Measurements from ENCODE around the gene PLPPR5.

Gene PLPPR5

DNA sequence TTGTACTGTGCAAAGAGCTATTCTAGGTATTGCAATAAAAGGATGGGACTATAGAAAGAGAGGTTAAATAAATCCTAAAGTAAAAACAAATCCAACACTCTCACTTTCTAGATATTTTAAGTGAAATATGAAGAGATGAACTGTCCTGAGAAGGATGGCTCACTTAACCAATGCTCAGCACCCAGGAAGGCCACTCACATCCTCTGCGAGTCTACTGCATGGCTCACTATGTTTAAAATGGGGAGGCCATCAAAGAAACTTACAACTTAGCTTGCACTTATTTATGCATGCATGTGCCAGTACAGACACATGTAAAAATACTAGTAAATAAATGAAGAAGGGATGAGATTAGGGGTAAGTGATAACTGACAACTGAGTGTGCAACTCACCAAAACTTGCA lies 37.5 kb downstream of the PLPPR5 start:
- DNase-seq: no peak

DNA sequence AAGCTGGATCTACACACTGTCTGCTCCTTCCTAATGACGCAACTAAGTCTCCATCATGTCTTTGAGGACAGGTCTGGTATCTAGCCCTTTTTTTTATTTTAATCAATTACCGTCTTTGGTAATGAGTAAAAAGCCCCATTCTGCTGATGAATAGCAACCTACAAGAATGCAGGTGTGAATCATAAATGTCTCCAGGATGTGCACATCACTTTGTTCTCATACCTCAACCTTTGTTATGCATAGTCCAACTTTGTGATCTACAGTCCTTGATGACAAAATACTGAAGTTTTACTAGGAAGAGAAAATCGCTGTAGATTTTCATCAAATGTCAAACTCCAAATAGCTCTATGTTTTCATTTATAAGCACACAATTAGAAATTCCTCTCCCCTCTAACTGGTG lies 39.3 kb downstream of the PLPPR5 start:
- DNase-seq: no peak

DNA sequence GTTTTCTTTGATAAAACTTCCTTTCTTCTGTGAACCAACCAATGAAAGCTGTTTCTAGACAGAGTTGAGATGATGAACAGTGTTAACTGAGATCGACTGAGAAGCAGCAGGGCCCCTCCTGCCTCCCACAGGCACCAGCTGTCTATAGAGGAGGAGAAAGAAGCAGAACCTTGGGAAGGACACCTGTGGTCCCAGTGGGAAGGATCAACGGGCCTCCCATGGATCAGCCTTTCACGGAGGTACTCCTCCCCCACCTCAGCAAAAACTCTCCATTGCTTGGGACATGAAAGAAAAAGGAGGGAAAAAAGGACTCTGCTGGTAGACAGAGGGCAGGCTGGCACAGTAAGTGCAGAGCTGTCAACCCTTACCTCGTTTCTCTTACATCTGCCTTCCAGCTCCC lies 40.5 kb downstream of the PLPPR5 start:
- no peak for DNase-seq

DNA sequence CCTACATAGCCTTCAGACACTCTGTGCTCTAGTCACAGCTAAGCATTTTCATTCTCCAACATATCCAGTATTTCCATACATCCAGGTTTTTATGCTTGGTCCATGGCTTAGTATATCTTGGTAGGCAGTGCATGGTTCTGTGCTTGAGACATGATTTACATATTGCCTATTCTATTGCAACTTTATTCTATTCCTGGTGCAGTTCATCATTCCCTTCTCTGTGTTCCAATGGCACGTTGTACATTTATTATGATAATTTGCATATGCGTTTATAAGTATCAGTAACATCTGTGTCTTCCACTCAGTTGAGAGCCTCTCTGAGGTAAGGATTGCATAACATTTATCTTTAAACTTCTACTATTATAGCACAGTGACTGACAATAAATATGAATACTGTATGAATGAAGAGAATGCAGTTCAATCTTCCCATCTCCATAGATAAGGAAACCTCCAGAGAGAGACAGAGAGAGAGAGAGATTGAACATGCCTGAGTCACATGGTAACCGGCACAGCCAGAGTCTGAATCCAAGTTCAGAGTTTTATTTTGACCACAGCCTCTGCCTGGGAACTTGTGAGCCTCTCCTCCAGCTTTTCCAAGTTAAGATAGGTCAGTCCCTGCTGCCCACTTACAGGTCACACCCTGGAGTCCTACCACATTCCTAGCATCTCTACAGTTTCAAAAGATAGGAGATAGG lies 41.5 kb downstream of the PLPPR5 start:
- DNase-seq: no peak

DNA sequence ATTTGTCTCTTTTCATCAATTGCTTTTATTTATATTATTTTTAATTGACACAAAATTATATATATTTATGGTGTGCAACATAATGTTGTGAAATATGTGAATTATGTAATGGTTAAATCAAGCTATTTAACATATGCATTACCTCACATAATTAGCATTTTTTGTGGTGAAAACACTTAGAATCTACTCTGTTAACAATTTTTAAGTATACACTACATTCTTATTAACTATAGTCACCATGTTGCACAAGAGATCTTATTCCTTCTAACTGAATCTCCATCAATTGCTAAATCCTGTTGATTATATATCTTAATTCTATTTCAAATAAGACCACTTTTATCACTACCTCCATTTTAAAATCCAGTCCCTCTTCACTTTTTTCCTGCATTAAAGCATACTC lies 42.5 kb downstream of the PLPPR5 start:
- no peak for DNase-seq

DNA sequence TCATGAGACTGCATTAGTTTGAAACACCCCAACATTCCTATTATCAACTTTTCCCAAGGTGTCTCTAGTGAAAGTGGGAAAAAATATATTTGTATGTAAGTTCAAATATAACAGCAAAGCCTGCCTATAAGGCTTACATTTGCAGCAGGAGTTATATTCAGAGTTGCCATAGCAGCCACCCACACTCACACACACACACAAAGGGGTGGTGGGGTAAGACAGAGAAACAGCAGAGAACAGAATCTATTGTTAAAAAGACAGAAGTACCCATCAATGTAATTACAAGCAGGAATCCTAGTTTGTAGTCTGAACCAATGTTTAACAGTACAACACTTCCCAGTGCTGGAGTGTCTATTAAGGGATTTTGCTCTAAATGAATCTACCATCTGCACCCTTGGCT lies 55.0 kb downstream of the PLPPR5 start:
- no peak for DNase-seq

DNA sequence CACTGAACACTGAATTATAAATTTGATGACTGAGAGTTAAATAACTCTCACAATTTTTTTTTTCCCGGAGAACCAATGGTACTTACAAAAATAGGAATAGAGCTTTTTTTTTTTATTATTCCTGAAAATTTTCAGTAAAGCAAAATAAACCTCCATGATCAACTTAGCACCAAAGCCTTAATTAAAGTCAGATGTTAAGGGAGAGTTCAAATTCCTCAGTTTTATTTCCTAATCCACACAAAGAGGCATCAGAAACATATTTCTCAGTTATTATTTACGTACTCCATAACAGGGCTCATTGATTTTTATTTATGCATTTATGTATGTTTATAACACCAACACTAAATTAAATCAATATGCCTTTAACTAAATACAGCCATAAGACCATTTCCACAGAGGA lies 55.5 kb downstream of the PLPPR5 start:
- DNase-seq: no peak

DNA sequence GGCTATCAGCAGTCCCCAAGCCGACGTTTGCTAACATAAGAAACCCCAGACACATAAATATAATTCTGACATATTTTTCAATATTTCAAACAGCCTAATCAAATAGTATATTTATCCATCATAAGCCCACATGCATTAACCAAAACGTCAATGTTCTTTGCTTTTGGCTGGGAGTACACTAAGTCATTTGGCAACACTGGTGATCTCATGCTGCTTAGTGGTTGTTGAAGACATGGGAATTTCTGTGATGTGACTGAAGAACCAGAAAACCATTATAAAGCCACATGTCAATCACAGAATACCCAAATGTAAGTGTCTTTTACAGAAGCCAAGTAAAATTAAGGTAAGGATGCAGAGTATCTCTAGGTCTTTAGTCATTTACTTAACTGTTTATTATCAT lies 57.6 kb downstream of the PLPPR5 start:
- DNase-seq: no peak

DNA sequence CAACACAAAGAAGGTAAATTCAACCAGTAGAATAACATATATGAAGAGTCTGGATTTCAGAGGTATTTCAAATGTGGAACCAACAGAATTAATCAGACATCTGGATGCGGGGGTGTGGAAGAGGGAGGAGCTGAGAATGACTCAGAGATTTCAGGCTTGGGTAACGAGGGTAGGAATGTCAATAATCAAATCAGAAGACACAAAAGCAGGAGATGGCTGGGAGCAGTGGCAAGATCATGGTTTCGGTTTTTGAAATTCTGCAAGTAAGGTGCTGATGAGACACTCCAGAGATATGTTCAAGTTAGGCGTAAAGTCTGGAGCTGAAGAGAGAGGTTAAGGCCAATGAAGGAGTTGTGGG lies 64.0 kb downstream of the PLPPR5 start:
- DNase-seq: no peak

DNA sequence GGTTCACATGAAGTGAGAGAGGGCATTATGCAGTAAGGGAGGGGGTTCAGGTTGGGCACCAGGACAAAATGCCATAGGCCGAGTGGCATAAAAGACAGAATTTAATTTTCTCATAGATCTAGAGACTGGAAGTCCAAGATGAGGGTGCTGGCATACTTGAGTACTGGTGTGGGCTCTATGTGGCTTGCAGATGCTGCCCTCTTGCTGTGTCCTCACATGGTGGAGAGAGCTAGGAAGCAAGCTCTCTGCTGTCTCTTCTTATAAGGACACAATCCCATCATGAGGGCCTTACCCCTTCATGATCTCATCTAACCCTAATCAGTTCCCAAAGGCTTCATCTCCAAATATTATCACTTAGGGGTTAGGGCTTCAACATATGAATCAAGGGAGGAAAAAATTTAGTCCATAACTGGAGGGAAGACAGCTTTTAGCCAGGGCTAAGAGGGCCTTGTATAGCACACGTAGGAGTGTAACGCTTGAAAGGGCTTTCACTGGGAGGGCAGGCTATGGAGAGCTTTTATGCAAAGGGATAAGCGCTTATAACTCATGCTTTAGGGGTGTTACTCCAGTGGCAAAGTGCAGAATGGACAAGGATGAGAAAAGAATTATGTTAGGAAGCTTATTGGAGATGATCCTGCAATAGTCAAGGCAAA lies 64.5 kb downstream of the PLPPR5 start:
- DNase-seq: peak; percentile 11

DNA sequence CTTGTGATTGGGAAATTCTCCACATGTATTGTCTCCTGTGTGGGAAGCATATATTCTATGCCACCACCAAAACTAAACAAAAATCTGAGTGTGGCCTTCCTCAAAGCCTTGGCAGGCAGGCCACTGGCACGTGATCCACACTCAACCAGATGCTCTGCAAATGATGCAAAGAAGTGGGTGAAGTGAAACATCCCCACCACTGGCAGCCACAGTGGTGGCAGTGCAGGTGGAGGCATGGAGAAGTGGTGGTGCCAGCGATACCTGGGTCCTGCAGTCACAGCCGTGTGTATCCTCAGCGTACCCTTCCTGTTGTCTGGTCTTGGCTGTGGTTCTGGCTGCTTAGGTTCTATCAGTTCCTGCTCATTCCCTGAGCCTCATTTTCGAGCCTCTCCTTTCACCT lies 65.2 kb downstream of the PLPPR5 start:
- no peak for DNase-seq

DNA sequence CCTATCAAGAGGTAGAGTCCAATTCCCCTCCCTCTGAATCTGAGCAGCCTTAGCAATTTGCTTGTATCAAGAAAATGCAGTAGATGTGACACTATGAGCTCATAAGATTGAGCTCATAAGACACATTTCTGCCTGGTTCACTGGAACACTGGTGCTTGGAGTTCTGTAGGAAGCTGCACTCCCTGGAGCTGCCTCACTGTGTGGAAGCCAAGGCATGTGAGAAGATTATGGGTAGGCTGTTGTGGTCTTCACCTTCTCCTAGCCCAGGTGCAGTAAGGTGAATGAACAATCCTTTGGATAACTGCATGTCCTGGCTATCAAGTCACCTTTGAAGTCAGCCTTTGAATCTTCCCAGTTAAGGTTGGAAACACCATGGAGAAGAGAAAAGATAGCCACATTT lies 67.3 kb downstream of the PLPPR5 start:
- DNase-seq: no peak

DNA sequence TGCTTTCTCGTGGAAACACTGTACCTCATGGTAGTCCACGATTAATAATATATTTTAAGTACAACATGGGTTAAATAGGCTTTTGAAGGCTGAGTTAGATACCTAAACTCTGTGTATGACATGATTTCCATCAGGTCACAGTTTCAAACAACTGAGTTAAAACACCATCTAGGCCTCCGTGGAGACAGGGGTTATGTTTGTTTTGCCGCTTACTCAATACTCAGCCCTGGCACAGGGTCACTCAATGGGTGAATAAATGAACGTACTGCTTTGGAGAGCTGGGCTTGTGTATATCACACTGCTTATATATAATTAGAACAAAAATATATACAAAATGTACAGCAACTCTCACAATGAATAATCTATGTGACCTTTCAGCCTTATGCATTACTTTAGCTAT lies 72.5 kb downstream of the PLPPR5 start:
- DNase-seq: no peak

DNA sequence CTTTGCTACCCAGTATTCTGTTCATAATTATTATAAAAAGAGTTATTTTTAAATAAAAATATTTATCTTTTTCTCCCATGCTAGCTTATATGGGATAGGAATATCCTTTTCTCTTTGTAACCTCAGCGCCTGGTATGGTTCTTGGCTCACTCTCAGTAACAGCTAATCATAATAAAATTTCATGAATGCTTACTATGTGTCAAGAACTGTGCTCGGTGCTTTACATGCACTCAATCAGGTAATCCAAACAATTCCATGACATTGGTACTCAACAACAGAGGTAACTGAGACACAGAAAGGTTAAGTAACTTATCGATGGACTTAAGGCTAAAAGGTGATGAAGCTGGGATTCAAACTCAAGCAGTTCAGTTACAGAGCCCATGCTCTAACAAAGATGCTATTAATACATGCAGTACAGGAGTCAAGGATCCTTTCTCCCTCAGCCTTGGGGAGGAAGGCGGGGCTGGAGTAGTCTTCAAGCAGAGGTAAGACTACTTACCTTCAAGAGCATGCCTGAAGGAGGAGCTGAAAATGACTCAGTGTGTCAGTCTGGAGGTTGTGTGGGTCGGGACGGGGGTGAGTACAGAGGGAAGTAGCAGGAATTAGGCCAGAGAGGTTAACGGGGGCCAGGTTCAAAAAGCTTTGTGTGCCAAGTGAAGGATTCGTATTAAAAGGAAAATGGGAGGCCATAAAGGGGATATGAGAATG lies 73.4 kb downstream of the PLPPR5 start:
- no peak for DNase-seq

DNA sequence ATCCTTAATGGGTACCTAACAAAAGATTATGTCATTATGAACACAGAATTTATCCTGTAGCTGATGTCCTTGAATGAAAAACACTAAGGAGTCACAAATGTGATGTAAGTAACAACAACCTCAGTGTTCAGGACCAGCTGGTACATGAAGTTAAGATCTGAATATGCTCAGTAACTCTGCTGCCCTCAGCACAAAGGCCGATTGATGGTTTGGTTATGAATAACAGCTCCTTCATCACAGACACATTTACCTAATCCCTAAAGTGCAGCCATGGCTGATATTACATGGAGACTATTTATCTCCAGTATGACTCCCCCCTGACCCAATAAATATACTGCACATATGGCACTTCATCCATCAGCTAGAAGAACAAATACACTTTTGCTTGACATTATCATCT lies 75.2 kb downstream of the PLPPR5 start:
- DNase-seq: no peak

DNA sequence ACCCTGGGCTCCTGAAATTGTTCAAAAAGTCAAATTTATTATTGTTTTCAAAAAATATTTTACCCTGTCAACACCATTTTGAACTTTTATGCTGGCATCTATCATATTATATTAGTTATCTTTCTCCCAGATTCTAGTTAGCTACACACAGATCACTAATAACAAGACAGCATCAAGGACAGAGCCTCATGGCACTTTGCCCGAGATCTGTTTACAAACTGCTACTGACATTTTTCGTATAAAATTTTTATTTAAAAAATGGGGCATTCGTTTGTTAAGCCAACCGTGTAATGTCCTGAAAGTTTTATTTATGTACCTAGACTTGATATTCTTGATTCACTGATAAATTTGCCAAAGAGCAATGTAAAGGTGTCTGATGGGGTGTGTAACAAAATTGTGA lies 78.1 kb downstream of the PLPPR5 start:
- no peak for DNase-seq

DNA sequence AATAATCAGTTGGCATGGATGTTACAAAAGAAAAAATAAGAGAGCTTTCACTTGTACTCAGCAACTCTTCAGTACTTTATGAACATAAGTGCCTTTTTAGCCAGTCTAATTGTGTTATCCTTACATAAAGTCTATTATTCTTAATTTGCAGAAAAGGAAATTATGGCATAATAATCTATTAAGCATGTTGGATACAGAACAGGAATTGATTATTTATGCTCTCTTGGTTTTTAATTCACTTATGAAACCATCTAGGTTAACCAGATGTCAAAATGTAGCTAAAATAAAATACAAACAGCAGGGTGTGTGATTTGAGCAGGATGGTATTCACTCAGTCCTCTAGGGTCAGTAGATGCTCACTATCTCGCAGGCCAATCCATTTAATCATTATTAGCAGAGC lies 79.7 kb downstream of the PLPPR5 start:
- no peak for DNase-seq

DNA sequence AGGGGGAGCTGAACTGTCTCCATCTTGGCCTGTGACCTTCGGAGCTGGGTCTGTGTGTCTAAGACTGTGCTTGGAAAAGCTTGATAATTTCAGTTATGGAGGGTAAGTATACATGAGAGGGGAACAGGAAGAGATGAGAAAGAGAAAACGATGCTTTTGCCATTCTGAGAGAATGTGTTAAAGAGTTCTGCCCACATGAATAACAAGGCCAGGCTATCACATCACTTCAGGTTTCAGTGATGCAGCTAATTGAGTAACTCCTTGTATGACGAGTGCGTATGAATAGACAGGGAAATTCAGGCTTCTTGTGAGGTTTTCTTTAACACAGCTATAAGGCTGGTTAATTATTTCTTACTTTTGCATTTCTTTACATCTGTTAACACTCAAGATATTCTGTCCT lies 81.0 kb downstream of the PLPPR5 start:
- no peak for DNase-seq

DNA sequence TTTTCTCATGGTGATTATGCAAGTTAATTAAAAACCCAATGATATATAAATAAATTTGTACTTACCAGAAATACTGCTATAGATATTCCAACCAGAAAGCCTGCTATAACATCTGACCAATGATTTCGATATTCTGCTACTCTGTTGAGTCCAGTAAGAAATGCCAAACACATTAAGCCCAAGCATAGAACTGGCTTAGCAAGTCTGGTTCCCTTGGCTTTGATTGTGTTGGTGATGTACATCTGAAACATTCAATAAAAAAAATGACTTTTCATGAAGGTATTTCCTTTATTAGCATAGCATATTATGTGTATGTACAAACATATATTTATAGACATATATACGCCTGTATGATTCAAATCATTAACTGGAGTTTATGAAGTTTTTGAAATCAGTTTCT lies 82.8 kb downstream of the PLPPR5 start:
- no peak for DNase-seq

DNA sequence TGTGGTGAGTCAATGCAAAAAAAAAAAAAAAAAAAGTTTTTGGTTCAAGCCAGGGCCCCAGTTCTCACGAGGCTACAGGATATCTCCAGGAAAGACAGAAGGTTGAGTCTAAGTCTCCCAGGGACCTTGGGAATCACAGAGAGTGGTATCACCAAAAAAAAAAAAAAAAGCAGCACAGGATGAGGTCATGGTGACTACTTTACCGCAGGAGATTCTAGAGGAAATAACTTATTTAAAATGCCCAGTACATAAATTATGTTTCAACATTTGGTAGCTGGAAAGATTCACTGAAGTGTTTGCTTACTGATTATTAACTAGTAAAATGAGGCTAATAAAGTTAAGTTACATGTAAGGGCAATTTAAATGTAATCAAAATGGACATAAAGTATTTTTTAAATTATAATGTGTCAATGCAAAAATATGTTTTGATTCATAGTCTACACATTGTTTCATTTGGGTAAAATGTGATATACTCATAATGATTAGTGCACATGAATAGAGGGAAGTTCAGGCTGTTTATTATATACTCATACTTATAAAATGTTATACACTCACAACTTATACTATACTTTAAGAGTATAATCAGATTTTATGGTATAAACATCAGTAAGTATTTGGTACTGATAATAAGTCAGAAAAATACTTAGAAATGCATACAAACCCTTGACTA lies 84.1 kb downstream of the PLPPR5 start:
- DNase-seq: no peak

DNA sequence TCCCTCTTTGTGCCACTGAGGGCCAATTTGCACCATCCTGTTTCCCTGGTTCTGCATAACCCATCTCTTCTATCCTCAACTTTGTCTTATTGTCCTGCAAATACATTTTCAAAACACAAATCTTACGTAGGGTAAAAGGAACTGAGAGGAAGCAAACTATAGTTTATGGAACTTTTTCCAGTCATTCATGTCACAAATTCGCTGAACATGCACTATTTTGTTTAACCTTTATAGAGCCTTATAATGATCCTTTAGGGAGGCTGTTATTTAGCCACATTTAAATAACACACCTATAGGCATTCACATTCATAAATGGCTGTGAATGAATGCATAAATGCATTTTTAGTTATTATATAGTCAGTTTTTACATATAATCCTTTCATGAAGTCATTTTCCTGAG lies 85.0 kb downstream of the PLPPR5 start:
- no peak for DNase-seq

DNA sequence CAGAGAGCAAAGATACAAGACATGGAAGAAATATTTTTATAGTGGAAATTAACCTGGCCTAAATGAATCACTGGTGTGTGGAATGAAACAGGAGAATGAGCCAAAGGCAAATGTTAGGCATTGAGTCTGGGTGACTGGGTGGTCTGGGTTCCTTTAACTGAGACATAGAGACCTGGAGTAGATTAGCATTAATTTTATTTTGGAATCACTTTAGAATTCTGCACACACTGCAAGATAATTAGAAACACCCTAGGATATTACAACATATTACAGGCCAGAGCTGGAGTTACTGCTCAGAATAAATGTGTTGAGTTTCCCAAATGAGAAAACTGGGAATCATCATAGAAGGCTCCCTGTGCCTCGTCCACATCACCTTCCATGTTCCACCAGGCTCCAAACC lies 85.5 kb downstream of the PLPPR5 start:
- no peak for DNase-seq

DNA sequence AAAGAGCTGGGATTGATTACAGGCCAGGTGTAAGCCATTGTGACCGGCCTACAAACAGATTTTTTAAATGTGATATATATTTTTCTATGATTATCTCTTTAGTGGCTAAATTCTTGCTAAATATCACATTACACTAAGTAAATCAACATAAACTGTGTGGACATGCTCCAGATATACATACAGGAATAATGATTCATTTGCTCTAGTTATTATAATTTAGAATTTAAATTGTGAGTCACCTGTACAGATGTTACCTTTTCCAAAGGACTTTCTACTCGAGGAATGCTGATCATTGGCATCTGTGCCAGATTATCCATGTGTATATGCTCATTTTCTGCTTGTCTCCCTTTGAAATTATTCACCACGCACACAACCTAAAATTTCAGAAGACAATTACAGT lies 90.1 kb downstream of the PLPPR5 start:
- DNase-seq: no peak

DNA sequence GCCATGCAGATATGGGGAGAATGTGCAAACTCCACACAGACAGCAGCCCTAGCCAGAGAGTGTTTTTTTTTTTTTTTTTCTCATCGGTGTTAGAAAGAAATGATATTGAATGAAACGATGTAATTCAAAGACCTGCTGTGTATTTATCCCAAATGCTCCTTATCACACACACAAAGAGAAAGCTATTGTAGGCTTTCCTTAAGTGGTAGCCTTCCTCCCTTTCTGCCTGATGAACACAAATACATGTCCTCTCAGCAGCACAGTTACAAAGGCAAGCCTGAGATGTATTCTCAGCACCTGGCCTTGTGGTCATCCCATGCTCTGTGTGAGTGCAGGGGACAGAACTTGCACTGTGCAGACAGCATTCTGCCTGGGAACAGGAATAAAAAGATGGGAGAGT lies 93.8 kb downstream of the PLPPR5 start:
- no peak for DNase-seq
